ENCODE results near the gene ZDHHC3.
A peak's percentile ranks its signal among the peaks of the same experiment; 100 is the strongest.
"Not testable (repeated sequence)": the region's sequence is repeated elsewhere in the genome, so short reads cannot be mapped to it uniquely, and the experiment has no call there.

ZDHHC3 gene

DNA sequence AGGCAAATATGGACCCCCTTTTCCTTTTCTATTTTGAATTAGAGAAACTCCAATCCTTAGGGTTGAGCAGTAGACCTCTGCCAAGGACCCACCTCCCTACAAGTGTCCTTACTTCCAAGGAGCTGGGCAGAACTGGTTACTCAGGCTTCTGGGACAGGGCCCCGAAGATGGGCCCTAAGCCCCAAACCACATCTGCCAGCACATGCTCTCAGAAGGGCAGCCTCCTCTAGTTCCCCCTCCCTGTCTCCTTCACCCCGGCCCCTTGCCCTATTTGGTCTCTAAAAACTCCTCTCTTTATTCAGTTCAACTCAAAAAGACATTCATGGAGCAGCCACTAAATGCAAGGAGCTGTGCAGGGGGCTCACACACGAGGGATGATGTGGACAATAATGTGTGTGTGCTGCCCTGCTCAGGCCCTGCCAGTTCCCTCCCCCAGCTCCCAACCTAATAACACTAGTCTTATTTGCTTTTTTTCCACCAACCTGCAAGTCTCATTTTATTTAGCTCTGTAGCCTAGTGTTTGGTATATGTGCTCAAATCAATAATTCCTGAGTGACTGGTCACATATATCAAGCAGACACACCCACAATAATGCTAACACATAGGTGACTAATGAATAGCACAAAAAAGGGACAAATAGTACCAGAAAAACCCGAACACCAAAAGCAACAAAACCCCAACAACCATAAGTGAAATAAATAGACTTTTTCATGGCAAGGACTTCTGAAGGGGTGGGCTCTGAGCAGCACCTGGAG lies 12.2 kb downstream of the ZDHHC3 start:
- DNase-seq (ENCODE audit: low spot score): no peak

DNA sequence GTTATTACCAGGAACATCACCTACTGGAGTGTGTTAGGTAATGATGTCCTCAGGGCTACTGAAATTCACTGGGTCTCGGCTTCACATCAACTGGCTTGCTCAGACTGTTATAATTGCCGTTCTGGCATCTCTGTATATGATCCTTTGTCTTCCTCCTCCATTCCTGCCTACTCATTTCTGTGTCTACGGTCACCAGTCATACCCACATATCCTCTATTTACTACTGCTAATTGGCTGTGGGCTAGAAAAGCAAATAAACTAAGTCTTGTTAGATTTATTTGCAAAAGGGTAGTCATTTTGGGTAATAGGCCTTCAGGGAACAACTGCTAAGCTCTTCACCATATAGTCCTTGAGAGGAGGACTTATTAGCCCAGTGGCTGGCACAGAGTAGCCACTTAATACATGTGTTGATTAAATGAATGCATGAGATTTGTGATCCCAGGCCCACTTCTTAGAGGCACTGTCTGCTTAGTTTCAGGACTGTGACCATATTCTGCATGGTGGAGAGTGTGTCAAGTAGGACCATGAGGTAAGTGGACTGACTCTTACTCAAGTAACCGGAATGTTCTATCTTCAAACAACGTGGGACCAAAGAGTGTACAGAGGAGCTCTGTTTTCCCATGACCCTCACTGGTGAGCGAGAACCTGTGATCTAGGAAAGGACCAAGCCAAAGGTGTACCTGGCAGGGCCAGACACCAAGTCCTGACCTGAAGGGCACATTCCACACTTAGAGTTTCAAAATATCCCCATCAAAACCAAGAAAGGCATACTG lies 13.2 kb downstream of the ZDHHC3 start:
- DNase-seq (ENCODE audit: low spot score): no peak

- DNase-seq (ENCODE audit: low spot score): no peak
Measured at GRCh38 chr3:44961888-44962287, 14.1 kb downstream of the ZDHHC3 start.

DNA sequence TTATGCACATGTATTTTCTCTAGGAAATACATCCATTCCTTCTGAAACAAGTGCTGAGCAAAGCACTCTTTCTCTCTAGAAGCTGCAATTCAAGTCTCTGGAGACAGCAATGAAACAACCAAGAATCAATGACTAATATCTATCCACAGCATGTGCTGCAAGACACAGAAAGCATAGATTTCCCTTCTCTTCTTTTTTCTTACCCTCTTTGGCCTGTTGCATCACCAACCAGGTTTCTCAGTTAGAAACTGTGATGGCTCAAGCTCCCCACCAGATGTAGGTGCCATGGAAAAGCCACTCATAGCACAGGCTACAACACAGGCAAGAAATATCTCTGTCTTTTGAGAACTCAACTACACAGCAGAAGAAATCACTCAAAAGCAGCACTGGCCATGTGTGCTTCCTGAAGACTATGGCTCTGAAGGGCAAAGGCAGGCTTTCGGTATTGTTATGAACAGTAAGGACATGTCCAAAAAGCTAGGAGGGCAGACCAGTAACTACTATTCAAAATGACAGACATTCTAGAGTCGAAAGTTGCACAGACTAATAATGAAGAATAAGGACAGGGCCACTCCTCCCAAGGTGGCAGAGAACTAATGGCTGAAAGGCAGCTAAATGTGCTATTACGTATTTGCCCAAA lies 15.5 kb downstream of the ZDHHC3 start:
- peak; percentile 32 for DNase-seq (ENCODE audit: low spot score)

- DNase-seq (ENCODE audit: low spot score): no peak
Measured at GRCh38 chr3:44958386-44958785, 17.6 kb downstream of the ZDHHC3 start.

DNA sequence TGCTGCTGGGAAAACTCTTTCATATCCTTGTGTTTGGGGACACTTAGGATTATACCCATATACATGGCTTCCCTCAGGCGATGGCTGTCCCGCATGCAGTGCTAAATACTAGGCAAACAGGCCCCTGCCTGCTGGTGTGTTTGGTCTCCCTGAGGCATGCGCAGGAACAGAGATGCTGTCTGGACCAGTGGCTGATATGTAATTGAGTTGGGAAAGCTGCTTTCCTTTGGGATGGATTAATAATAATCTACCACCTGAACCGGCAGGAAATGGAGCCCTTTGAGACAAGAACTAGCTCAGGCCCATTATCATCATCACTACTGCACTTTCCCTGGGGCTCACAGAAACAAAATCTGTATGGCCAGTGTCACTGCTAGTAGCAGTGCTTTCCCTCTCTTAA lies 18.0 kb downstream of the ZDHHC3 start:
- no peak for DNase-seq (ENCODE audit: low spot score)

DNA sequence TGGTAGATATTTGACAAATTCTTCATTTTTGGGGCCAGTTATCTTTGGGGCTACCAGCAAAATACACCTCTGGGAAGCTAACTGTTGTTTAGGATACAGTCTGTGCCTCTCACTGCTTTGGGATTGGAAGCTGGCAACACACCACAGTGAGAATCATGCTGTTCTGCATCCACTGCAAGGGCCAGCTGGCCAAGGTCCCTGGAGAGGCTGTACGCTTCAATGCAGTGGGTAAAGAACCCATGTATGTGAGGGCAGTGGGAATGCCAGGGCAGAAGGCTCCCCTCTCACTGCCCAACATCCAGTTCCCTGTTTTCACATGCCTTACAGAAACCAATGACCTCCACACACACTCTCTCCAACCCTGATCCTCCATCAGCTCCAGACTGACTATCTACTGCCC lies 20.1 kb downstream of the ZDHHC3 start:
- no peak for DNase-seq (ENCODE audit: low spot score)

DNA sequence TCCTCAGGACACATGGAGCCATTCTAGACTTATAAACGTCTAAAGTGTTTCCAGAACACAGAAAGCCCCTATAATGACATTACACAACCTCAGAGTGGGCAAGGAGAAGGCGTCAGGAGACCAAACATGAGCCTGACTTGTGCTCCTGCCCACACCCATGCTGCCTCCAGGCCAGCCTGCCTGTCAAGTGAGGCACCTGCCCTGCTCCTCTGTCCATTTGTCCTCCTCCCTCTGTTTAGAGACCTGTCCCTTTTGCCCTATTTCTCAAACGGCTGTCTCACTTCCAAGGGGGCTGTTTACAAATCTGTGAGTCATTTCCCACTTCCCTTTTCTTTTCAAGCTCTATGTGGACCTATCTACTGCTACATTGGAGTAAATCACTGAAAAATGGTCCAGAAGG lies 21.0 kb downstream of the ZDHHC3 start:
- no peak for DNase-seq (ENCODE audit: low spot score)

- no peak for DNase-seq (ENCODE audit: low spot score)
Measured at GRCh38 chr3:44954304-44954703, 21.7 kb downstream of the ZDHHC3 start.

DNA sequence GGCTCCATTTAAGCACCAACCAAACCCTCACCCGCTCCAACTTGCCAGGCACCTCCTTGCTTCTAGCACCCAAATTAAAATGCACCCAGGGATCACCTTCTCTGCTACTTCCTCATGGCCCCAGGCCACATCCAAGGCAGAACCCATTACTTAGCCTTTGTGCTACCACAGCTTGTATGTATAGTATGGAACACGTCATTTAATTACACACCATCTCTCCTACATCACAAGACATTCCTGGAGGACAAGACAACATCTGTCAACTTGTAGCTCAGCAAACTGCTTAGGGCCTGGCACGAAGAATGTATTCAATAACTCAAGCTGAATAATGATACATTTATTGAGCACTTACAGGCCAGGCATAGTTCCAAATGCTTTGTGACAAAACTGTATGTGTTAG lies 23.3 kb downstream of the ZDHHC3 start:
- DNase-seq (ENCODE audit: low spot score): no peak

- no peak for DNase-seq (ENCODE audit: low spot score)
Measured at GRCh38 chr3:44950275-44950734, 25.7 kb downstream of the ZDHHC3 start.

GRCh38 chr3:44949770-44950169 lies 26.2 kb downstream of the ZDHHC3 start:
- DNase-seq (ENCODE audit: low spot score): not testable (repeated sequence)

- no peak for DNase-seq (ENCODE audit: low spot score)
Measured at GRCh38 chr3:44948239-44948638, 27.7 kb downstream of the ZDHHC3 start.

DNA sequence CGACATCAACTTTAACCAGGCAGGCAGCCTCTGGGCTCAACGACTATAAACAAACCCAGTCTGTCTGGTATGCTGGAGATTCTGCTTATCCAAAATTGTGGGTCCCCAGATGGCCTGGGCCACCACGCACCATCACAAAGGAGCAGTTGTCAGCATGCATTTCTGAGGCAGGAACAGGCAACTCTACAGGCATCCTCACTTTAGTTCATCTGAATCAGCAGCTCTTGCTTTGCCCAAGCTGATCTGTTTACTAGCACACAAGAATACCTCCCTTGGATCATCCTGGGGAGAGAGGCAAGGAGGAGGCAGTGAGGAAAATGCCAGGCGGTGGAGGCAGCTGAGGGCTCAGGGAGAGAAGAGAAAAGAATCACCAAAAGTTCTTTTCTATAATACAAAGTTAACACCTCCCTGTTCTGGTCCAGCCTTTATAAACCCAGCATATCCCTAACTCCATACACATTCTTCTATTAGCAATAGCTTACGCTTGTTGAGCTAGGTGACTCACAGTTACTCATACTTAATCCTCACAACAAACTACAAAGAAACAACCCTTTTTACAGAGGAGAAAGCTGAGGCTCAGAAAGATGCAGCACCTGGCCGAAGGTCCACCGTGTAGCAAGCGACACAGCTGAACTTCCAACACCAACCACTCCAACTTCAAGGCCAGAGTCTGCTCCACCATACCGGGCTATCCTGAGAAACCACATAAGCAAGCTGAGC lies 33.6 kb downstream of the ZDHHC3 start:
- no peak for DNase-seq (ENCODE audit: low spot score)

GRCh38 chr3:44939581-44940036 lies 36.4 kb downstream of the ZDHHC3 start:
- DNase-seq (ENCODE audit: low spot score): no peak

- no peak for DNase-seq (ENCODE audit: low spot score)
Measured at GRCh38 chr3:44932986-44933944, 42.7 kb downstream of the ZDHHC3 start.

DNA sequence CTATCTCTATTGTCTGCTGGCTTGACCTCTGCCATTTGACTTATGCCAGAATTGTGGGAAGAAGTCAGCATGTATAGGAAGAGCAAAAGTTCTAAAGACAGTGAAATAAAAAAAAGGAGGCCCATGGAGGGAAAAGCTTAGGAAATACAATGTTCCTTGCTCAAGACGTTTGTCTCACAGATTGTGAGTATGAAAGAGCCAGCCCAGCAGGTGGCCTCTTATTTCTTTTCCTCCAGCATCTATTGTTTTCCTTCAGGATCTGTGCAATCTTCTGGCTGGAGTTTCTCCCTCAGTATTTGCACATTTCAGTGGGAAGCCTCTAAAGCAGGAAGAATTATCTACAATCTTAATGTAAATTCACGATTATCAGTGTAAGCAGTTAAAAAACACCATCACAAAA lies 43.7 kb downstream of the ZDHHC3 start:
- DNase-seq (ENCODE audit: low spot score): no peak

DNA sequence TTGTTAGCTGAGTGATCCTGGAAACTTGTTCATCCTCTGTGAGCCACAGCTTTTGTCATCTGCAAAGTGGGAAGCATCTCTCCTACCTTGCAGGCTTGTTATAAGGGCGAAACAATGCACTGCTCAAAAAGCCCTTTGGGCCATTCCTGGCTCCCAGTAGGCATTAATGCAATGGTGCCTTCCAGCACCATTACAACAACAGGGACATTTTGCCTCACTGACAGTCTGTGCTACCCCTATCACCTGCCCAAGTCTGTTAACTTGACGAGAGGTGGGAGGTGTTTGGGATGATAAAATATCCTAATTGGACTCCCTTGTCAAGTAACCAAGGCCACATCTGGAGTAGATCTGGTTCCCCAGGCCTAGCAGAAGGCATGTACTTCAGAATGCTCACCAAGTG lies 44.2 kb downstream of the ZDHHC3 start:
- DNase-seq (ENCODE audit: low spot score): no peak

DNA sequence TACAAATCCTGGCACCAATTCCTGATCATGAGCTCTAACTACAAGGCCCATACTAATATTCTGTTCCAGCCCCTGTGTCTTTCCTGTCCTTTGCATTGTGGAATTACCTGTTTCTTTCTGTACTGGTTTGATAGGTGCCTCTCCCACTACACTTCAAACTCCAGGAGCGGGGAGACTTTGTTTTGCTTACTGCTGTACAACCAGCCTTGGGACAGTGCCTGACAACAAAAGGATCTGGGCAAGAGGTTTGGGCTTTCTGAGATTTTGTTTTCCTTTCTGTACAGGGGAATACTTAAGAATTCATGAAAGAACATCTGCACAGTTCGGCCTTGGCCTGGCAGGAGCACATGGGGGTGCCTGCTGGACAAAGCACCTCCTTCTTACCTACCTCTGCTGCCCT lies 45.1 kb downstream of the ZDHHC3 start:
- no peak for DNase-seq (ENCODE audit: low spot score)

- no peak for DNase-seq (ENCODE audit: low spot score)
Measured at GRCh38 chr3:44929782-44930181, 46.2 kb downstream of the ZDHHC3 start.

DNA sequence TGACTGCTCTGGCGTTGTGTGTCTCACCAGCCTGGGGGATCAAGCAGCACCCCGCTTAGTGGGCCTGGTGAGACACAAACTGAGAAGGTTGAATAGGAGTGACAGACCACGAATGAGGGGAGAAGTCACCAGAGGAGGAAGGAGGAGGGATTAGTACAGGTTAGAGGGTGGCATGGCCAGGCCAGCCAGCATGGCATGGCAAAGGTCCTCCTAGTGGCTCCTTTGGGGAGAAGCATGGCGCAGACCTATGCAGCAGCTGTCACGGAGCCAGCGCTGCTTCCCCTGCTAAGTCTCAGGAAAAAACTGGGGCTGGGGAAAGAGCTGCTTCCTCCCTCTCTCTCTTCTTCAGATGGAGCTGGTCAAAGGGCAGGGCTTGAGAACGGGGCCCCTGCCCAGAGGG lies 48.6 kb downstream of the ZDHHC3 start:
- no peak for DNase-seq (ENCODE audit: low spot score)

Data from activated CD4-positive, alpha-beta T cell treated with anti-CD3 and anti-CD28 coated beads, Interleukin-2, Interleukin-4, amounts not matched to agents 100 ng/mL and 50 ng/mL, durations not matched to agents 16 hours and 8 hours (primary cell).